Sigmoid colon (tissue), 4 donors: ENCODE measurements around the gene GSC.

Source experiments
- EP300 ChIP-seq, 4 donors: sonication (generic); formaldehyde crosslinking; IDR thresholded peaks; one replicate each; pipeline ENCODE4 v1.6.1; 2017; ENCODE audit warnings: antibody characterized with exemption in 4 of 4
- POLR2A ChIP-seq, 2 donors: fragments of 450-650 bp; IDR thresholded peaks; one replicate each; pipeline ENCODE4 v1.6.1; 2016; ENCODE audit warnings: antibody characterized with exemption in 2 of 2, mild to moderate bottlenecking in 2 of 2, moderate library complexity in 2 of 2
- POLR2AphosphoS5 ChIP-seq, 4 donors: sonication (generic); formaldehyde crosslinking; IDR thresholded peaks; one replicate each; pipeline ENCODE4 v1.6.1; 2017; ENCODE audit warnings: antibody characterized with exemption in 4 of 4
- TF ChIP-seq, protein P1 (sequence below), 4 experiments: fragments of 450-650 bp in 3 of 4; fragments of 200-600 bp in 1 of 4; IDR thresholded peaks; one replicate each; pipeline ENCODE4 v1.5.1; 2016 to 2019; ENCODE audit warnings: antibody characterized with exemption in 4 of 4, mild to moderate bottlenecking in 3 of 4, moderate library complexity in 2 of 4

DNA sequence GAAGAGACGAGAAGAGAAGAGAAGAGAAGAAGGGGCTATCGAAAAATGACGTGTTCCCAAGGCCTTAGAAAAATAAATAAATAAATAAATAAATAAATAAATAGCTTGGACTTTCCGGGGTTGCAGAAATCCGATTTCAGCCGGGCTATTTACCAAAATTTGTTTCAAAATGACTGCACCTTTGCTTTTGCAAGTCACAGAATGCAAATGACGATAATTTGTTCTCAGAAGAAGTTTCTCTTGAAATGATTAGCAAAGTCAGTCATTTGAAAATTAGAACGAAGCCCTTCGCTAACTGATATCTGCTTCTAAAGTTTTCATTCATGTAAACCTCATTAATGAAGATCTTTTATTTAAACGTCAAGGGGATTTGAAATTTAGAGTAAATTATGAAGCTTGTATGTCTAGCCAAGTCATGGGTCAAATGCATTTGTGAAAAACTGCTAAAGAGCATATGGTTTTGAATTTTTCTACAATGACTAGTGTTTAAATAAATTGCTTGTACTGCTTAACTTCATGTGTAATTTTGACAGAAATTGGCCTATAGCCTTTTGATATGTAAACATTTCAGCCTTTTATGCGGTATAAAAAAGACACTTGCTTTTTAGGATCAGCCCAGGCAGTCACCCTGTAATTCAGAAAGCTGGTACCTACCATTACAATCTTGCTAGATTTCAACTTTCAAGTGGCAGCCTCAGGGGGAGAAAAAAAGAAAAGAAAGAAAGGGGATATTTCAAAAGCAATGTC lies 4.6 kb upstream of the GSC start:
- TF ChIP-seq, protein P1, sequence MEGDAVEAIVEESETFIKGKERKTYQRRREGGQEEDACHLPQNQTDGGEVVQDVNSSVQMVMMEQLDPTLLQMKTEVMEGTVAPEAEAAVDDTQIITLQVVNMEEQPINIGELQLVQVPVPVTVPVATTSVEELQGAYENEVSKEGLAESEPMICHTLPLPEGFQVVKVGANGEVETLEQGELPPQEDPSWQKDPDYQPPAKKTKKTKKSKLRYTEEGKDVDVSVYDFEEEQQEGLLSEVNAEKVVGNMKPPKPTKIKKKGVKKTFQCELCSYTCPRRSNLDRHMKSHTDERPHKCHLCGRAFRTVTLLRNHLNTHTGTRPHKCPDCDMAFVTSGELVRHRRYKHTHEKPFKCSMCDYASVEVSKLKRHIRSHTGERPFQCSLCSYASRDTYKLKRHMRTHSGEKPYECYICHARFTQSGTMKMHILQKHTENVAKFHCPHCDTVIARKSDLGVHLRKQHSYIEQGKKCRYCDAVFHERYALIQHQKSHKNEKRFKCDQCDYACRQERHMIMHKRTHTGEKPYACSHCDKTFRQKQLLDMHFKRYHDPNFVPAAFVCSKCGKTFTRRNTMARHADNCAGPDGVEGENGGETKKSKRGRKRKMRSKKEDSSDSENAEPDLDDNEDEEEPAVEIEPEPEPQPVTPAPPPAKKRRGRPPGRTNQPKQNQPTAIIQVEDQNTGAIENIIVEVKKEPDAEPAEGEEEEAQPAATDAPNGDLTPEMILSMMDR (IDR thresholded peaks at IDR 0.05): no peak
- TF ChIP-seq POLR2A (IDR thresholded peaks at IDR 0.05) (no peak), EP300 (IDR thresholded peaks at IDR 0.05) (no peak), POLR2AphosphoS5 (IDR thresholded peaks at IDR 0.05) (peak in 1 of 4 donors; percentile 8)
